OCI-LY3 (cell line): ENCODE measurements around the gene GTPBP3.

Experiments used
- EZH2phosphoT487 ChIP-seq: fragments of 200-600 bp; shearing (Covaris generic); IDR thresholded peaks from 2 replicates; pipeline ENCODE4 v1.6.1; 2018; ENCODE audit warnings: antibody characterized with exemption, mixed run types, low read depth
- TF ChIP-seq, protein P1 (sequence below): fragments of 200-600, 300-600 bp; sonication (generic); IDR thresholded peaks from 2 replicates; pipeline ENCODE4 v1.5.1; 2014; ENCODE audit warnings: antibody characterized with exemption, low read length, low read depth

DNA sequence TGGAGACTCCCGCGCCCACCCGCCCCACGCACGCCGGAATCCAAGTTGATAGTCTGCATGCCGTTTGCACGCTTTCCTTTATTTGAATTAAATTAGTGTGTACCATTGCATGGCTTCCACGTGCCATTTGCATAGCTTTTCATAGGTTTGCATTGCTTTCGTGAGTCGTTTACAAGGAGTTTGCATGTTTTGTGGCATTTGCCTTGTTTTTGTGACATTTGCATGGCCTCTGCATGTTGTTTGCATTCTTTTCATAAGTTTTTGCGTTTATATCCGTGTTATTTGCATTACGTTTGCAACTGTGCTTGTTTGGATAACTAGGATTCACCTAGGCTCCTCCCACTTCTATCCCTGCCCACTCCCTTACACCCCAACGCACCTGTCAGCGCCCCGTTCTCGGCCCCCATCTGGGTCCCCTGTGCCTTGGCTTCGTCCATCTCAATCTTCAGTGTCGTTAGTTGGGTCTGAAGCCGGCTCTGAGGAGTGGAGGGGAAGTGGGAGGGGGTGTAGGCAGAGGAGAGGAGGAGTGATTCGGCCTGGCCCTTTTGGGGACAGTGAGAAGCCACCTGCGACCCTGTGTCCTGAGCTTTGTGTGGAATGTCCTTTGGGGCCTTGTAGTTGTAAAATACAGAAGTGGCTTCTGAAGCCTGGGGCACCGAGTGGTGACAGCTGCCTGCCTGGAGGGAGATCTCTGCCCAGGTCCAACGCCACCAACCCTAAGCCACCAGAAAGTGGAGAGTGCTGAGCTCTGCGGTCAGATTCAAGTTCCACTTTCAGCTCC, 54.2 kb downstream of the GTPBP3 start:
- TF ChIP-seq, protein P1, sequence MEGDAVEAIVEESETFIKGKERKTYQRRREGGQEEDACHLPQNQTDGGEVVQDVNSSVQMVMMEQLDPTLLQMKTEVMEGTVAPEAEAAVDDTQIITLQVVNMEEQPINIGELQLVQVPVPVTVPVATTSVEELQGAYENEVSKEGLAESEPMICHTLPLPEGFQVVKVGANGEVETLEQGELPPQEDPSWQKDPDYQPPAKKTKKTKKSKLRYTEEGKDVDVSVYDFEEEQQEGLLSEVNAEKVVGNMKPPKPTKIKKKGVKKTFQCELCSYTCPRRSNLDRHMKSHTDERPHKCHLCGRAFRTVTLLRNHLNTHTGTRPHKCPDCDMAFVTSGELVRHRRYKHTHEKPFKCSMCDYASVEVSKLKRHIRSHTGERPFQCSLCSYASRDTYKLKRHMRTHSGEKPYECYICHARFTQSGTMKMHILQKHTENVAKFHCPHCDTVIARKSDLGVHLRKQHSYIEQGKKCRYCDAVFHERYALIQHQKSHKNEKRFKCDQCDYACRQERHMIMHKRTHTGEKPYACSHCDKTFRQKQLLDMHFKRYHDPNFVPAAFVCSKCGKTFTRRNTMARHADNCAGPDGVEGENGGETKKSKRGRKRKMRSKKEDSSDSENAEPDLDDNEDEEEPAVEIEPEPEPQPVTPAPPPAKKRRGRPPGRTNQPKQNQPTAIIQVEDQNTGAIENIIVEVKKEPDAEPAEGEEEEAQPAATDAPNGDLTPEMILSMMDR, result no peak
- no peak for TF ChIP-seq EZH2phosphoT487
